SU-DHL-6 (cell line): ENCODE measurements around the gene PFKL.

Experiments
- EZH2phosphoT487 ChIP-seq: fragments of 200-600 bp; sonication (generic), shearing (Covaris generic); conservative IDR thresholded peaks from 2 replicates; pipeline ENCODE4 v1.6.1; 2018; ENCODE audit warnings: mild to moderate bottlenecking, antibody characterized with exemption, low read length, moderate library complexity, mixed read lengths
- TF ChIP-seq, protein P1 (sequence below): fragments of 200-600 bp; sonication (generic); IDR thresholded peaks from one replicate; pipeline ENCODE4 v1.5.1; 2017; ENCODE audit warnings: antibody characterized with exemption, mild to moderate bottlenecking, low read length, moderate library complexity; ENCODE audit not compliant: insufficient read depth, poor library complexity, severe bottlenecking

DNA sequence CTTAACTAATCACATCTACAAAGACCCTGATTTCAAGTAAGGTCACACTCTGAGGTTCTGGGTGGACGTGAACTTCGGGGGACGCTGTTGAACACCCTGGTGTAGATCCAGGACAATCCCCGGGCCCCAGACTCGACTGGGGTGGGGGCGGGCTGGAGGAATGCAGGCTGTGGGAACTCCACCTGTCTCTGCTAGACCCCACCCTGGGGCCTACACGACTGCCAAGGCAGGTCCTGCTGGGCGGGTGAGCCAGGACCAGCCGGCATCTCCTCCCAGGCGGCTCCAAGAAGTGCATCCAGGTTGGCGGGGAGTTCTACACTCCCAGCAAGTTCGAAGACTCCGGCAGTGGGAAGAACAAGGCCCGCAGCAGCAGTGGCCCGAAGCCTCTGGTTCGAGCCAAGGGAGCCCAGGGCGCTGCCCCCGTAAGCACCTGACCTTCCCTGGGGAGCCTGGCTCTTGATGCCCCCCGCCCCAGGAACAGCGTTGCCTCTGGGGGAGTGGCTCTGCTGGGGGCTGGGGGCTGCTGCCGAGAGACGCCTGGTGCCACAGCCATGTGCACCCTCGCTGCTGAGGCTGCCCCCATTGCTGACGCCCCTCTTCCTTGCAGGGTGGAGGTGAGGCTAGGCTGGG is 10.4 kb upstream of the PFKL start:
- TF ChIP-seq, protein P1, sequence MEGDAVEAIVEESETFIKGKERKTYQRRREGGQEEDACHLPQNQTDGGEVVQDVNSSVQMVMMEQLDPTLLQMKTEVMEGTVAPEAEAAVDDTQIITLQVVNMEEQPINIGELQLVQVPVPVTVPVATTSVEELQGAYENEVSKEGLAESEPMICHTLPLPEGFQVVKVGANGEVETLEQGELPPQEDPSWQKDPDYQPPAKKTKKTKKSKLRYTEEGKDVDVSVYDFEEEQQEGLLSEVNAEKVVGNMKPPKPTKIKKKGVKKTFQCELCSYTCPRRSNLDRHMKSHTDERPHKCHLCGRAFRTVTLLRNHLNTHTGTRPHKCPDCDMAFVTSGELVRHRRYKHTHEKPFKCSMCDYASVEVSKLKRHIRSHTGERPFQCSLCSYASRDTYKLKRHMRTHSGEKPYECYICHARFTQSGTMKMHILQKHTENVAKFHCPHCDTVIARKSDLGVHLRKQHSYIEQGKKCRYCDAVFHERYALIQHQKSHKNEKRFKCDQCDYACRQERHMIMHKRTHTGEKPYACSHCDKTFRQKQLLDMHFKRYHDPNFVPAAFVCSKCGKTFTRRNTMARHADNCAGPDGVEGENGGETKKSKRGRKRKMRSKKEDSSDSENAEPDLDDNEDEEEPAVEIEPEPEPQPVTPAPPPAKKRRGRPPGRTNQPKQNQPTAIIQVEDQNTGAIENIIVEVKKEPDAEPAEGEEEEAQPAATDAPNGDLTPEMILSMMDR = no peak
- TF ChIP-seq EZH2phosphoT487 = no peak
